ENCODE data around the gene GSTA3. TPM values are rescaled to one million over a fixed set of nuclear protein-coding genes. Genes with fewer than 3 reads are reported as not detected.

Gene GSTA3
- total RNA-seq, 1 donor: not detected

GRCh38 chr6:52849137-52849536, 60.4 kb downstream of the GSTA3 start:
- no peaks in the 10 kb centered on the region for H3K4me1 ChIP-seq (ENCODE audit: insufficient read depth, low read length)
- no peak overlapping the region for H3K4me3 ChIP-seq (ENCODE audit: low read length)
- no peaks in the 10 kb centered on the region for H3K9me3 ChIP-seq (ENCODE audit: low read depth, low read length)
- no peaks in the 10 kb centered on the region for H3K27me3 ChIP-seq (ENCODE audit: insufficient read depth, low read length)

Other genes with a start within 250 kb of the GSTA3 start
- 2.9 TPM for gene TMEM14A, start 238.6 kb downstream of the GSTA3 start, total RNA-seq
- gene GSTA2, start 146.2 kb downstream of the GSTA3 start, total RNA-seq: not detected
- not detected for gene GSTA1, start 105.9 kb downstream of the GSTA3 start, total RNA-seq
- gene GSTA5, start 68.9 kb downstream of the GSTA3 start, total RNA-seq: not detected
- gene GSTA4, start 85.6 kb upstream of the GSTA3 start, total RNA-seq: 0.63 TPM
- 5.0 TPM for gene CILK1, start 152.1 kb upstream of the GSTA3 start, total RNA-seq
- 37.9 TPM for gene FBXO9, start 155.7 kb upstream of the GSTA3 start, total RNA-seq
- gene GCM1, start 239.1 kb upstream of the GSTA3 start, total RNA-seq: 0.21 TPM